22Rv1 (cell line): ENCODE results near the gene CEP85.

ENCODE experiments used
- H3K27ac ChIP-seq: fragments of 450-650 bp; 2 replicates; pipeline ENCODE4 v1.5.1; 2017
- ZFX ChIP-seq: fragments of 450-650 bp; IDR thresholded peaks from 2 replicates; pipeline ENCODE4 v1.6.1; 2017; ENCODE audit warnings: antibody characterized with exemption, borderline replicate concordance
- TF ChIP-seq, protein P1 (sequence below): fragments of 450-650 bp; IDR thresholded peaks from 2 replicates; pipeline ENCODE4 v1.5.1; 2017; ENCODE audit warnings: mild to moderate bottlenecking

Gene CEP85

DNA sequence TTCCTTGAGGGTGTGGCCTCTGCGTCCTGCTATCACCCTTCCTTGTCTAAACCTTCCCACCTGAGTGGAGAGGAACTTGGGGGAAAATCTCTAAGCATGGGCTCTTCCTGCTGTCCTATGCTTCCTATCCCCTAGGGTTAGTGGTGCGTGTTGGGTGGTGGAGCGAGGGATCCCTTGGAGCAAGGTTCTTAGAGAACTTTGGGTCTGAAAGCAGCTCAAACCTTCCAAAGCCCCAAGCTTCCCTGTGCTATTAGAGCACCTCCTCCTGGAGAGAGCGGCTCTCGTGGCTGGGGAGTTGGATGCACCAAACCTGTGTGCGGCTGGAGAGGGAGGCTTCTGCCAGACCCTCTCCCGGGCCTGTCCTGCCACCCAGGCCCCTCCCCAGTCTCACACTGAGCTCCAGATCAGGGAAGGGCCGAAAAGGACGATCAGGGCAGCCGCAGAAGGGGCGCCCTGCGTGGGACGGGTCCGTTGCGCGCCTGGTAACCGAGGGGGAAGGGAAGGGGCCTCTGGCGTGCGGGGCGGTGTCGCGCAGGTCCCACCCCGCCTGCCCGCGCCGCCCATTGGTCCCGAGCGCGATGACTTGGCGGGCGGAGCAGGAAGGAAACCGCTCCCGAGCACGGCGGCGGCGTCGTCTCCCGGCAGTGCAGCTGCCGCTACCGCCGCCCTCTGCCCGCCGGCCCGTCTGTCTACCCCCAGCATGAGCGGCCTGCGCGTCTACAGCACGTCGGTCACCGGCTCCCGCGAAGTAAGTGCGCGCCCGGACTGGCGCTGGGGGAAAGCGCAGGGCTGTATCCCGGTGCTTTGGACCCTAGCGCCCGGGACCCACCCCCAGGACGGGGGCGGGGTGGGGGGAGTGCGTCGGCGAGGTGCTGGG, 45.7 kb downstream of the CEP85 start, which contains the start of gene SH3BGRL3:
Gene SH3BGRL3, plus strand, starts transcription at position 631 of the 877 bp plus-strand sequence. Its CDS starts 70 bp downstream, at position 701.
- TF ChIP-seq, protein P1, sequence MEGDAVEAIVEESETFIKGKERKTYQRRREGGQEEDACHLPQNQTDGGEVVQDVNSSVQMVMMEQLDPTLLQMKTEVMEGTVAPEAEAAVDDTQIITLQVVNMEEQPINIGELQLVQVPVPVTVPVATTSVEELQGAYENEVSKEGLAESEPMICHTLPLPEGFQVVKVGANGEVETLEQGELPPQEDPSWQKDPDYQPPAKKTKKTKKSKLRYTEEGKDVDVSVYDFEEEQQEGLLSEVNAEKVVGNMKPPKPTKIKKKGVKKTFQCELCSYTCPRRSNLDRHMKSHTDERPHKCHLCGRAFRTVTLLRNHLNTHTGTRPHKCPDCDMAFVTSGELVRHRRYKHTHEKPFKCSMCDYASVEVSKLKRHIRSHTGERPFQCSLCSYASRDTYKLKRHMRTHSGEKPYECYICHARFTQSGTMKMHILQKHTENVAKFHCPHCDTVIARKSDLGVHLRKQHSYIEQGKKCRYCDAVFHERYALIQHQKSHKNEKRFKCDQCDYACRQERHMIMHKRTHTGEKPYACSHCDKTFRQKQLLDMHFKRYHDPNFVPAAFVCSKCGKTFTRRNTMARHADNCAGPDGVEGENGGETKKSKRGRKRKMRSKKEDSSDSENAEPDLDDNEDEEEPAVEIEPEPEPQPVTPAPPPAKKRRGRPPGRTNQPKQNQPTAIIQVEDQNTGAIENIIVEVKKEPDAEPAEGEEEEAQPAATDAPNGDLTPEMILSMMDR = peak; percentile 83
- no peak for TF ChIP-seq ZFX
- peak within 1 kb of the TSS; percentile 91 for H3K27ac ChIP-seq

DNA sequence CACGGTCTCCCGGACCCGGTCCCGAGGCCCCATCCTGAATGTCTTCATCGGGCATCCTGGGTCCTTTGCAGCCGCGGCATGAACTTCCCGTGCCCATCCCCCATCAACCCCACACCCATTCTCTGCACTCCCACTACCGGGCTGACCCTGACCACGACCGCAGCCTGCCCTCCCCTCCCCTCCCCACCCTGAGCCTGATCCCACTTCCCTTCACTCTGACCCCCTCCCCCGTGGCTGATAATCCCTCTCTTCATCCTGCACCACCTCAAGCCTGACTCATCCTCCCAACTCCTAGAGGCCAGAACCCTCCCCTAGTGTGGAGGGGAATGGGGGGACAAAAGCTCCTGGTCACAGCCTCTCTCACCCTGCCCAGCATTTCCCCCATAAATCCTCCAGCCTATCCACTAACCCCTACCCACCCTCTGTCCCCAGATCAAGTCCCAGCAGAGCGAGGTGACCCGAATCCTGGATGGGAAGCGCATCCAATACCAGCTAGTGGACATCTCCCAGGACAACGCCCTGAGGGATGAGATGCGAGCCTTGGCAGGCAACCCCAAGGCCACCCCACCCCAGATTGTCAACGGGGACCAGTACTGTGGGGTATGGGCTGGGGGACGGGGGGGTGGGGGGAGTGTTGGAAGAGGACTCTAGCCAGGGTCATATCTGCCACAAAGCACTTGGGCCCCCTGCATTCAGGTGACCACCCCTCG, 46.5 kb downstream of the CEP85 start:
- TF ChIP-seq, protein P1 = no peak
- TF ChIP-seq ZFX = no peak

DNA sequence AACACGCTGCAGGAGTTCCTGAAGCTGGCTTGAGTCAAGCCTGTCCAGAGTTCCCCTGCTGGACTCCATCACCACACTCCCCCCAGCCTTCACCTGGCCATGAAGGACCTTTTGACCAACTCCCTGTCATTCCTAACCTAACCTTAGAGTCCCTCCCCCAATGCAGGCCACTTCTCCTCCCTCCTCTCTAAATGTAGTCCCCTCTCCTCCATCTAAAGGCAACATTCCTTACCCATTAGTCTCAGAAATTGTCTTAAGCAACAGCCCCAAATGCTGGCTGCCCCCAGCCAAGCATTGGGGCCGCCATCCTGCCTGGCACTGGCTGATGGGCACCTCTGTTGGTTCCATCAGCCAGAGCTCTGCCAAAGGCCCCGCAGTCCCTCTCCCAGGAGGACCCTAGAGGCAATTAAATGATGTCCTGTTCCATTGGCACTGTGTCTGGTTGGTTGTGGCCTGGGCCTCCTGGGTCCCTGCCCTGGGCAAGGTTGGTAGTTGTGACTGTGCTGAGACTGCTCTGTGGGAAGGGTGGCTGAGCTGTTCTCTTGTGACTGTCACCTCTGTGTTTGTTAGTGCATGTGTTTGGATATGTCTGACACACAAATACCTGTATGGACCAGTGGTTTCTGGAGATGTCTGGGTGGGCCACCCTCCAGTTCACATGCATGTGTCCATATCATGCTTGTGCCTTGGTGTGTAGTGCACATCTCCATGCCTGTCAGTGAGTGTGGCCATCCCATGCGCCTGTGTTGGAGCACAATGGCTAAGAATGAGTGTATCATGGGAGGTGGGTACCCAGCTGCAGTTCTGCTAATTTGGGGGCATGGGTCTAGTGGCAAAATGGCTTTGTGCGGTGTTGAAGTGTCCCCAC, 47.3 kb downstream of the CEP85 start:
- H3K27ac ChIP-seq = peak overlapping the region; percentile 91
- TF ChIP-seq, protein P1 = no peak
- no peak for TF ChIP-seq ZFX

More for the DNA sequence above, 46.5 kb downstream of the CEP85 start:
- peak overlapping the region; percentile 91 for H3K27ac ChIP-seq

DNA sequence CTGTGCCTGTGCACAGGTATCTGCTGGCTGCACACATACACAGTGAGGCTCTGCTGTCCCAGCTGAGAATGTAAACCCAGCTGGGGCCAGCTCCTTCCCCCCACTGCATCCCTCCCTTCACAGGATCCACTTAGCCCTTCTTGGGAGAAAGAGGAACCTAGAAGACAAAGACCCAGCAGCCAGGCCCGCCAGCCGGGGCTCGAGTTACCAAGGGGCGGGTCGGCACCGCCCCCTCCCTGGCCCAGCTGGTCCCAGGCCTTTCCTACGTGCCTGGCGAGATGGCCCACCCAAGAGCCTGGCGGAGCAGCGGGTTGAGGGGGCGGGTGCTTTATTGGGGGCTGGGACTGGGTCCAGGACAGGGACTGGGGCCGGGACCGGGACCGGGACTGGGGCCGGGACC, 48.0 kb downstream of the CEP85 start:
- TF ChIP-seq, protein P1 = no peak
- TF ChIP-seq ZFX = no peak
- H3K27ac ChIP-seq = peak overlapping the region; percentile 91

DNA sequence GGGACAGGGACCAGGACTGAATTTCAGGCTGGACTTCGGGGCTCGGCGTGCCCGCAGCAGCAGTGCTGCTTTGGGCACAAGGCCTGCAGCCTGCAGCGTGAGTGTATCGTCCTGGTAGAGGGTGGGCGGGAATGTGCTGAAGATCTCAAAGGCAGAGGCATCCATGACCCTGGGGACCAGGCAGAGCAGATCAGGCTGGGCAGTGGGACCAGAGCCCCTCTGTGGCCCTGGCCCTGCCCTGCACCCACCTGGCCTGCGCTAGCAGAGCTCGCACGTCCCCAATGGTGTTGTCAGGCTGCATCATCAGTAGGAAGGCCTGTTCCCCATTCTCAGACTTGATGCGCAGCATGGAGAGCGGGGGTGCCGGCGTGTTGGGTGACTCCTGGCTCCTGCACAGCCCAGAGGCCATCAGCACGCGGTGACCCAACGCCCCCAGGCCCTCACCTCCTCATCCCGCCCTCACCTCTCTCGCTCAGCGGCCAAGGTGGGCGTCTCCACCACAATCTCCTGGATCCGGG, 48.5 kb downstream of the CEP85 start:
- TF ChIP-seq ZFX = no peak
- TF ChIP-seq, protein P1 = no peak
- H3K27ac ChIP-seq = peak overlapping the region; percentile 20; the same call in 1 of the 2 replicates

DNA sequence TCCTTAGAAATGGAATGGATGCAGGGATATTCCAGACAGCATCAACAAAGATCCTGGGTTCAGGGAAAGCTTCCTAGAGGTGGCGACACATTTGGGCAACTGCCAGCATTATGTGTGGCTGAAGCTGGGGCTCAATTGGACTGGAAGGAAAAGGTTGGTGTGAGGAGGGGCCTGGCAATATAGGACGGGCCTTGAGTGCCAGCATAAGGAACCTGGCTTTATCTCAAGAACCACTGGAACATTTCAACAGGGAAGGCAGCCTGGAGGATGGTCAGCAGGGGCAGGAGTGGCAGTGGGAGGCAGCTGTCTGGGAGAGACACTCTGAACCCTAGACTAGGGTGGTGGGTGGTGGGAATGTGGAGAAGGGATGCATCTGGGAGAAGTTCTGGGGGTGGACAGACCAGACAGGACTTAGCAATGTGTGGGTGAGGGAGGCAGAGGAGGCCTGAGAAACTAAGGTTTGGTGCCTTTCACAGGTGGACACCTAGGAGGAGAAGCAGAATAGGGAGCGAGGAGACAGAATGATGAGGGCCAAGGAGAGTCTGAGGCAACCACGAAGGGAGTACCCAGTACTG, 49.4 kb downstream of the CEP85 start:
- TF ChIP-seq, protein P1 = no peak
- no peak for TF ChIP-seq ZFX
- peak overlapping the region; percentile 20 for H3K27ac ChIP-seq
